Upper lobe of left lung (tissue), 4 donors: Measurements from ENCODE around the gene DIAPH2.

Source experiments
- CTCF ChIP-seq, 6 experiments: fragments of 450-650 bp in 4 of 6; fragments of 200-600 bp in 2 of 6; sonication (generic) in 2 of 6; IDR thresholded peaks; one replicate each; pipeline ENCODE4 v1.5.1; 2016 to 2019; ENCODE audit warnings: antibody characterized with exemption in 6 of 6
- POLR2A ChIP-seq, 4 donors: fragments of 450-650 bp; IDR thresholded peaks; one replicate each; pipeline ENCODE4 v1.5.1; 2016 to 2017; ENCODE audit warnings: antibody characterized with exemption in 4 of 4, mild to moderate bottlenecking in 2 of 4
- POLR2AphosphoS5 ChIP-seq, 2 donors: sonication (generic); formaldehyde crosslinking; IDR thresholded peaks; one replicate each; pipeline ENCODE4 v1.5.1; 2017; ENCODE audit warnings: antibody characterized with exemption in 2 of 2

GRCh38 chrX:96978906-96979305 is 294.3 kb downstream of the DIAPH2 start:
- TF ChIP-seq POLR2A (IDR thresholded peaks at IDR 0.05) = no peak
- TF ChIP-seq CTCF (IDR thresholded peaks at IDR 0.05) = no peak
- TF ChIP-seq POLR2AphosphoS5 (IDR thresholded peaks at IDR 0.05) = no peak
